ENCODE results near the gene DYNC2H1. TPM values are rescaled to one million over a fixed set of nuclear protein-coding genes. Genes with fewer than 3 reads are reported as not detected.

Gene DYNC2H1
- polyA plus RNA-seq, 1 donor (not counting 4 experiments of a cell fraction or from before 2014, with no cell fraction given) = 18.5 TPM

DNA sequence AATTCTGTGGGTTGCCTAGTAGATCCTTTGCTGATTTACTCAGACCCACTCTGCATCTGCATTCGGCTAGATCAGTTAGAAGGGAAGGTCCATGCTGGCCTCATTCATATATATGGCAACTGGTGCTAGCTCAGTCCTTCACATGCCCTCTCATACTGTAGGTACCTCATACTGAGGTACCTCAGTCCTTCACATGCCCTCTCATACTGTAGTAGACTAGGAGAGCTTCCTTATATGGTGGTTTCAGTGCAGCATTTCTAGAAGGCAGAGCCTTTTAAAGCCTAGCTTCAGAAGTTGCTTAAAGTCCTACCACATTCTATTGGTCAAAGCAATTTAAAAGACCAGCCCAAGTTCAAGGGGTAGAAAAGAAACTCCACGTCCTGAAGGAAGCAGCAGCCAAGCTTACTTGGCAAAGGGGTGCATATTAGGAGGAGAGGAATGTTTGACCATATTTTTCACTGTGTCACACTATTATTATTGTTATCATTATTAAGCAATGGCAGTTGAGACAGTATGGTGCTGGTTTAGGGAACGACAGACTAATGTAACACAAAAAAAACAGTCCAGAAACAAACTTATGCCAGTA lies 356.4 kb downstream of the DYNC2H1 start:
- no peaks in the 10 kb centered on the region for H3K4me1 ChIP-seq (ENCODE audit: control insufficient read depth, extremely low read depth, insufficient read depth, low read length)
- H3K27me3 ChIP-seq (ENCODE audit: control insufficient read depth, extremely low read depth, insufficient read depth, low read length) = no peaks in the 10 kb centered on the region
- no peaks in the 10 kb centered on the region for H4K20me1 ChIP-seq (ENCODE audit: control insufficient read depth, extremely low read depth, insufficient read depth, low read length)
- no peak overlapping the region for H3K9ac ChIP-seq (ENCODE audit: control insufficient read depth, extremely low read depth, insufficient read depth, low read length)
- H3K4me3 ChIP-seq (ENCODE audit: control insufficient read depth in 2 of 3, extremely low read depth in 1 of 3, insufficient read depth in 2 of 3, low read depth in 1 of 3, low read length in 3 of 3) = no peak overlapping the region
- no peak overlapping the region for H3K27ac ChIP-seq (ENCODE audit: control insufficient read depth, insufficient read depth, low read length)
- FAIRE-seq (no peak), DNase-seq (ENCODE audit: low read depth, low spot score) (no peak)
- TF ChIP-seq EZH2 (IDR thresholded peaks at IDR 0.05; ENCODE audit: low read length) = no peak
- TF ChIP-seq, protein P1, sequence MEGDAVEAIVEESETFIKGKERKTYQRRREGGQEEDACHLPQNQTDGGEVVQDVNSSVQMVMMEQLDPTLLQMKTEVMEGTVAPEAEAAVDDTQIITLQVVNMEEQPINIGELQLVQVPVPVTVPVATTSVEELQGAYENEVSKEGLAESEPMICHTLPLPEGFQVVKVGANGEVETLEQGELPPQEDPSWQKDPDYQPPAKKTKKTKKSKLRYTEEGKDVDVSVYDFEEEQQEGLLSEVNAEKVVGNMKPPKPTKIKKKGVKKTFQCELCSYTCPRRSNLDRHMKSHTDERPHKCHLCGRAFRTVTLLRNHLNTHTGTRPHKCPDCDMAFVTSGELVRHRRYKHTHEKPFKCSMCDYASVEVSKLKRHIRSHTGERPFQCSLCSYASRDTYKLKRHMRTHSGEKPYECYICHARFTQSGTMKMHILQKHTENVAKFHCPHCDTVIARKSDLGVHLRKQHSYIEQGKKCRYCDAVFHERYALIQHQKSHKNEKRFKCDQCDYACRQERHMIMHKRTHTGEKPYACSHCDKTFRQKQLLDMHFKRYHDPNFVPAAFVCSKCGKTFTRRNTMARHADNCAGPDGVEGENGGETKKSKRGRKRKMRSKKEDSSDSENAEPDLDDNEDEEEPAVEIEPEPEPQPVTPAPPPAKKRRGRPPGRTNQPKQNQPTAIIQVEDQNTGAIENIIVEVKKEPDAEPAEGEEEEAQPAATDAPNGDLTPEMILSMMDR (optimal IDR thresholded peaks at IDR 0.05 in 1 of 3, IDR thresholded peaks at IDR 0.05 in 1 of 3, conservative IDR thresholded peaks at IDR 0.05 in 1 of 3; ENCODE audit: extremely low read depth in 1 of 3, insufficient read depth in 2 of 3, low read length in 3 of 3) = no peak
- H3K36me3 ChIP-seq (ENCODE audit: control insufficient read depth in 2 of 2, extremely low read depth in 1 of 2, insufficient read depth in 2 of 2, low read length in 2 of 2) = peaks cover 0 to 1% of the 10 kb centered on the region in 2 experiments
- no peaks in the 10 kb centered on the region for H3K79me2 ChIP-seq (ENCODE audit: control insufficient read depth, insufficient read depth, low read length)
- H3K4me2 ChIP-seq (ENCODE audit: control insufficient read depth, extremely low read depth, insufficient read depth, low read depth, low read length) = no peak overlapping the region
- dilution Hi-C loops (cut with MboI; ENCODE audit: extremely low pct_ligation_motif_present, low sequenced_read_pairs) = no loop called here
- no peak overlapping the region for H2AFZ ChIP-seq (ENCODE audit: control insufficient read depth, low read length)
- H3K9me3 ChIP-seq (ENCODE audit: control insufficient read depth, low read depth, low read length) = no peaks in the 10 kb centered on the region
- H3K9me1 ChIP-seq (ENCODE audit: control insufficient read depth, extremely low read depth, insufficient read depth, low read length) = no peaks in the 10 kb centered on the region

DNA sequence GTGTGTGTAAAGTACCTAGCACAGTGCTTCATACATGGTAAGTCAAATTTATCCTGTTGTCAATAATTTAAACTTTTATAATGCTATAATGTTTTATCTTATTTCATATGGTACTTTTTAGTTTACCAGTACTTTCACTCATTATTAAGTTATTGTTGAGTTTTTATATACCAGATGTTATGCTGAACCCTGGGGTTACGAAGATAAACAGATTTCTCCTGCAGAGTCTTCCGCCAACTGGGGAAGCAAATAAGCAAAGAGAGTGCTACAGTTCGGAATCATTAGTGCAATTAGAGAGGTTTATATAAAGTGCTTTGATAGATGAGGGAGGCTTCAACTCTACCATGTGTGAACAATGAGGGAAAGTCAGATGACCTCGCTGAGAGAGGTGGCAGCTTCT lies 362.3 kb downstream of the DYNC2H1 start:
- no peak for FAIRE-seq
- H3K9ac ChIP-seq (ENCODE audit: control insufficient read depth, extremely low read depth, insufficient read depth, low read length) = no peak overlapping the region

More for the DNA sequence above, 362.3 kb downstream of the DYNC2H1 start:
- no peaks in the 10 kb centered on the region for H3K36me3 ChIP-seq (ENCODE audit: control insufficient read depth in 2 of 2, extremely low read depth in 1 of 2, insufficient read depth in 2 of 2, low read length in 2 of 2)
- no peaks in the 10 kb centered on the region for H3K9me3 ChIP-seq (ENCODE audit: control insufficient read depth, low read depth, low read length)
- H3K4me2 ChIP-seq (ENCODE audit: control insufficient read depth, extremely low read depth, insufficient read depth, low read depth, low read length) = no peak overlapping the region
- H3K9me1 ChIP-seq (ENCODE audit: control insufficient read depth, extremely low read depth, insufficient read depth, low read length) = no peaks in the 10 kb centered on the region
- dilution Hi-C loops (cut with MboI; ENCODE audit: extremely low pct_ligation_motif_present, low sequenced_read_pairs) = no loop called here
- DNase-seq (ENCODE audit: low read depth, low spot score) = no peak
- H3K4me3 ChIP-seq (ENCODE audit: control insufficient read depth in 2 of 3, extremely low read depth in 1 of 3, insufficient read depth in 2 of 3, low read depth in 1 of 3, low read length in 3 of 3) = no peak overlapping the region
- no peak overlapping the region for H3K27ac ChIP-seq (ENCODE audit: control insufficient read depth, insufficient read depth, low read length)
- H4K20me1 ChIP-seq (ENCODE audit: control insufficient read depth, extremely low read depth, insufficient read depth, low read length) = no peaks in the 10 kb centered on the region
- no peaks in the 10 kb centered on the region for H3K27me3 ChIP-seq (ENCODE audit: control insufficient read depth, extremely low read depth, insufficient read depth, low read length)
- no peak overlapping the region for H2AFZ ChIP-seq (ENCODE audit: control insufficient read depth, low read length)
- H3K79me2 ChIP-seq (ENCODE audit: control insufficient read depth, insufficient read depth, low read length) = no peaks in the 10 kb centered on the region
- TF ChIP-seq EZH2 (IDR thresholded peaks at IDR 0.05; ENCODE audit: low read length) = no peak
- TF ChIP-seq, protein P1 (optimal IDR thresholded peaks at IDR 0.05 in 1 of 3, IDR thresholded peaks at IDR 0.05 in 1 of 3, conservative IDR thresholded peaks at IDR 0.05 in 1 of 3; ENCODE audit: extremely low read depth in 1 of 3, insufficient read depth in 2 of 3, low read length in 3 of 3) = no peak
- no peaks in the 10 kb centered on the region for H3K4me1 ChIP-seq (ENCODE audit: control insufficient read depth, extremely low read depth, insufficient read depth, low read length)
